Cerebellar nuclear complex (tissue), 1 donor: ENCODE measurements around the gene PLA2G2D.

ENCODE experiments used
- DNase-seq, 2 experiments: peaks; one replicate each; lab custom pipeline; 2025; lab: John Stamatoyannopoulos, UW

The PLA2G2D gene, protein sequence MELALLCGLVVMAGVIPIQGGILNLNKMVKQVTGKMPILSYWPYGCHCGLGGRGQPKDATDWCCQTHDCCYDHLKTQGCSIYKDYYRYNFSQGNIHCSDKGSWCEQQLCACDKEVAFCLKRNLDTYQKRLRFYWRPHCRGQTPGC

DNA sequence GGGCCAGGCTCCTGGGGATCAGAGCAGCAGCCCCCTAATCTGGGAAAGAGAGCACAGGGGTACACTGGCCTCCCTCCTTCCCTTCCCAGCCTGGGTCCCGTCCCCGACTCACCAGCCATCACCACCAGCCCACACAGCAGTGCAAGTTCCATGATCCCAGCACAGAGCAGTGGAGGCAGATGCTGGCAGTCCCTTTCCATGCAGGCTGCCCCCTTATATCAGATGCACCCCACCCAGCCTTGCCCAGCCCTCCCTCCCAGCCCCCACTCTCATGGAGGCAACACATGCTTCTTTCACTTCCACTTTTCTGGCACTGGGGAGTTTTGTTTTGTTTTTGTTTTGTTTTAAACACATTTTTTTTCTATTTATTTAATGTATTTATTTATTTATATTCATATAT, at the start of gene PLA2G2D:
Gene PLA2G2D, minus strand, starts transcription at position 190 of the 400 bp plus-strand sequence. Its CDS starts 38 bp downstream, at position 152.
- no peak for DNase-seq

DNA sequence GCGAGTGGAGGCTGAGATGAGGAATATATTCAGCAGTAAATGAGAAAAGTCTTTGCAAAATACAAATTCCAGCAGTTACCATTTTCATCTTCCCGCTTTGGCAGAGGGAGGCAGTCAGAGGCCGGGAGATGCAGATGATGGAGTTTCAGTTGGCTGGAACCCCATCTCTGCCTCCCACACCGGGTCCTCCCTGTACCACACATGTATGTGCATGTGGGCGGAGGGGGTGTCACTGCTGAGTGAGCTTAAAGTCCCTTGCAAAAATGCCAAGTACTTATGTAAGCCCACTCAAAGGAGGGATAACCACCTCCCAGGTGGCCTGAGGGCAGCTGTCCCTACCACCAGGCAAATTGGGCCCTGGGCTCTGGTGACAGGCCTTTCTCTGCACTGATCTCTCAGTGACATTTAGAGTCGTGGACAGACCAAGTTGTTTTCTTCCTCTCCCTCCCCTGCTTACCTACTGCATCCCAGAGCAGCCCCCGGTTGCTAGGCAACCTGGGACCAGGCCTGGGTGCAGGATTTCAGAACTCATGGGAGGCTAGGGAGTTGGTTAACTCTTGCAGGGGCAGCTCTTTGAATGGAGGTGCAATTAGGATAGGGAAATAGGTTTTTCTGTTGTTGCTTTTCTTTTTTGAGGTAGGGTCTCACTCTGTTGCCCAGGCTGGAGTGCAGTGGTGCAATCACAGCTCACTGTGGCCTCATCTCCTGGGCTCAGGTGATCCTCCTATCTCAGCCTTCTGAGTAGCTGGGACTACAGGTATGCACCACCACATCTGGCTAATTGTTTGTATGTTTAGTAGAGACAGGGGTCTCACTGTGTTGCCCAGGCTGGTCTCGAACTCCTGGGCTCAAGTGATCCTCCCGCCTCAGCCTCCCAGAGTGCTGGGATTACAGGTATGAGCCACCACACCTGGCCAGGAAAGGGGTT, 49.5 kb upstream of the PLA2G2D start:
- DNase-seq = no peak

DNA sequence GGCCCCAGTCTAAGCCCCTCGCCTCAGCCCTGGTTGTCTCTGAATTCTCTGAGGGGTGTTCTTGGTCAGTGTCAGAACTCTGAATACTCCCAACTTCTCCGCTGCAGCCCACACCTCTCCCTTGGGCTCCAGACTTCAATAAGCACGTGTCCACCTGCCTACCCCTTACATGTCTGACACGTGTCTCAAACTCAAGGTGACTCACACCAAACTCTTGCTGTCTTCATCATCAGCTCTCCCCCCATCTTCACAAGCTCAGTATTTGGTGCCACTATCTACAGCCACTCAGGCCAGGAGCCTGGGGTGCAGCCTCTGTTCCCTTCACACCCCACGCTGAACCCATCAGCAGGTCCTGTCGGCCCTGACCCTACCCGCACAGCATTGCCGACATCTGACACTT, 47.8 kb upstream of the PLA2G2D start:
- no peak for DNase-seq

DNA sequence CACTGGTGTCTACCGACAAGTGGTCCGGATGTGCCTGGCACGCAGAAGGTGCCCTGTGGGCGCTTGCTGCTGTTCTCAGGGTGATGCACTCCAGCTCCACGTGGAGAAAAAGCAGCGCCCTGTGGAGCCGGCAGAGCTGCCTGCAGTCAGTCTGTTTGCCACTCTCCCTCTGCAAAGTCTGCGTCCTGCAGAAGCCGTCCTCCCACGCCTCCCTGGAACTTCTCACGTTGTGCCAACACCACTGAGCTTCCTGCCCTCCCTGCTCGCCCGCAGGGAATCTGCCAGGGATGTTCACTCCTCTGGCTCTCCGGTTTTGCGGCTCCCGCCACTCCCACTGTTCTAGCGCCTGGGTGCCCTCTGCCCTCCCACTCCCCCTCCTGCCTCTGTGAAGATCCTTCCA, 46.7 kb upstream of the PLA2G2D start:
- no peak for DNase-seq

DNA sequence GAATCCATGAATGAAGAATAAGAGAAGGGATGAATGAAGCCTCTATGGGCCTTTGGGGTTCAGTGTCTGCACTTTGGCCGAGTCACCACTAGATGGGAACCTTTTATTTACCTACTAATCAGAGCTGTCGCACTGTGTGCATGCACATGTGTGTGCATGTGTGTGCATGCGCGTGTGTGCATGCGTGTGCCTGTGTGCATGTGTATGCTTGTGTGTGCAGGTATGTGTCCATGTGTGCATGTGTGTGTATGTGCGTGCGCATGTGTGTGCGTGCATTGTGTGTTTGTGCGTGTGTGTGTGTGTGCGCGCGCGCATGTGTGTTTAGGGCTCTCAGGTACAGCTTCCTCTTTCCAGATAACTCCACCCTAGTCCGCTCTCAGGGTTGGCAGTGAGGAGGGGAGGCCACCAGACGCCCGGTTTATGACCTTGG, 46.2 kb upstream of the PLA2G2D start:
- DNase-seq = no peak

DNA sequence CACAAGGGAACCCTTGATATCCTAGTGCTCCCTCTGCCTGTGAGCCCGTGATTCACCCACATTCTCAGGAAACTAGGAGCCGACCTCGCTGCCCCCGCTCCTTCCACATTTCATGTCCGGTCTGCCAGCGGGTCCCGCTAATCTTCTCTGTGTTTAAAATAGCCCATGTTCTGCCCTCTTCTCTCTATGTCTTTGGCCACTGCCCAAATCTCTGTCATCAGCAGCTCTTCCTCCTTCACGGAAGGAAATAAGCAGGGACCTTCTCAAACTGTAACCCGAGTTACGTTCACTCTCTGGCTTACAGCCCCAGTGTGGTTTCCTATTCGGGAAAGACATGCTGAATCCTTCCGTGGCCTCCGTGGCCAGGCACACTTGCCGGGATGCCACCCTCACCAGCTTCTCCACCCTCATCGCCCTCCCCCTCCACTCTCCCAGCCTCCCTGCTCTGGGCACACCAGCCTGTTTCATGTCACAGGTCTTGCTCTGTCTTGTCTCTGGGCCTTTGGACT, 45.4 kb upstream of the PLA2G2D start:
- no peak for DNase-seq

DNA sequence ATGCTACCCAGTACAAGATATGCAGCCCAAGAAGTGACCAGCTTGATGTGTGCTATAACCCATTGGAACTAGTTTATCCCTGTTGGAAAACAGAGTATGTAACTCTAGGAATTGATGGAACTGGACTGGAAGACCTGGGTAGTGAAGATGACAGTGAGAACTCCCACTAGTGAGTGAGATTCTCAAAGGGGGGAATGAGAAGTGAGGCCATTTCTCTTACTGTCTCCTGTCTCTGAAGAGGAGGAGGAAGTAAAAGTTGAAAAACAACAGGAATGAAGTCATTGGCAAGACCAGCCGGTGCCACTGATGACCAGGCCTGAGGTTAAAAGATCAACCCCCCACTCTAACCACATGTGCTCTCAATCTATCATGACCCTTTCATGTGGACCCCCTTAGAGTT, 40.7 kb upstream of the PLA2G2D start:
- no peak for DNase-seq

DNA sequence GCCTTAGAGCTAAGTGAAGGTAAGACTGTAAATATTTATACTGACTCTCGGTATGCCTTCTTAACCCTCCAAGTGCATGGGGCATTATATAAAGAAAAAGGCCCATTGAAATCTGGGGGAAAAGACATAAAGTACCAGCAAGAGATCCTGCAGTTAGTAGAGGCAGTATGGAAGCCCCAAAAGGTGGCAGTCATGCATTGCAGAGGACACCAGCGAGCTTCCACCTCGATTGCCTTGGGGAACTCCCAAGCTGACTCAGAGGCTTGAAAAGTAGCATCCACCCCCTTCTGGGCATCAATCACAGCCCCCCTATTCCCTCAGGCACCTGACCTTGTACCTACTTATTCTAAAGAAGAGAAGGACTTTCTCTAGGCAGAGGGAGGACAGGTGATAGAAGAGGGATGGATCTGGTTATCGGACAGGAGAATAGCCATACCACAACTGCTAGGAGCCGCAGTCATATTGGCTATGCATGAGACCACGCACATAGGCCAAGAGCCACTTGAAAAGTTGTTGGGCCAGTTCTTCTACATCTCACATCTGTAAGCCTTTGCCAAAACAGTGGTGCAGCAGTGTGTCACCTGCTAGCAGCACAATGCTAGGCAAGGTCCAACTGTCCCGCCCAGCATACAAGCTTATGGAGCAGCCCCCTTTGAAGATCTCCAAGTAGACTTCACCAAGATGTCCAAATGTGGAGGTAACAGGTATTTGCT, 39.2 kb upstream of the PLA2G2D start:
- DNase-seq = no peak

DNA sequence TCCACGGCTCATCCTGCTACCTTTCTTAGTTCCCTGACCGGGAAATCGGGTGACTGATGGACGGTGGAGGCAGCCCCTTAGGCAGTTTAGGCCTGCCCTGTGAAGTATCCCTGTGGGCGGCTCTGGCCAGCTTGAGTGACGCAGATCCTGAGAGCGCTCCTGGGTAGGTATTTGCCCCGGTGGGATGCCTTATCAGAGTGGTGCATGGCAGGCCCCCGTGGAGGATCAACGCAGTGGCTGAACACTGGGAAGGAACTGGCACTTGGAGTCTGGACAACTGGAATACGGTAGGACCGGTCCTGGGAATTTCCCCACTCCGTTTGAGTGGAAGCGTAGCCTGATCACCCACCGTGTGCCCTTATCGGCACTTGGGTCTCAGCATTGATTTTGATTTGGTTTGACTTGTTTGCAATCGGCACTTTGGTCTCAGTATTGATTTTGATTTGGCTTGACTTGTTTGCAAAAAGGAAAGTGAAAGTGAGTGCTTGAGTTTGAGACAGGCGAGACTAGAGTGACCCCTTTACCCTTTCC, 35.0 kb upstream of the PLA2G2D start:
- no peak for DNase-seq

DNA sequence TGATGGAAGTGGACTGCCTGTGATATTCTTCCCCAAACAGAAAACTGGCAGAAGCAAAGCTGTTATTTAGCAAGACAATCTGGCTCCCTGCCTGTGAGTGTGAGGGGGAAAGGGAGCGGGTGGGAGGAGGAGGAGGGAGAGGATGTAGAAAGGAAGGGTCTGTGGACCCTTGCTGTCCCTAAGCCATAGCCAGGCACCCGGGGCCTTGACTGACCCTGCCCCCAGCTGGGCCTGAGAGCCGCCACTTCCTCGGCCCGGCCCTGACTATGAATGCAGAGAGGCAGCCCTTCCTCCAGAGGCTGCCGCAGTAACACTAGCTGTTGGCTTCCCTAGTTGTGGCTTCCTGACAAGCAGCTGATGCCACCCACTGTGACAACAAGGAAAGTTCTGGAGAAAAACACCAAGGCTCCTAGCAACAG, 33.7 kb upstream of the PLA2G2D start:
- DNase-seq = no peak

DNA sequence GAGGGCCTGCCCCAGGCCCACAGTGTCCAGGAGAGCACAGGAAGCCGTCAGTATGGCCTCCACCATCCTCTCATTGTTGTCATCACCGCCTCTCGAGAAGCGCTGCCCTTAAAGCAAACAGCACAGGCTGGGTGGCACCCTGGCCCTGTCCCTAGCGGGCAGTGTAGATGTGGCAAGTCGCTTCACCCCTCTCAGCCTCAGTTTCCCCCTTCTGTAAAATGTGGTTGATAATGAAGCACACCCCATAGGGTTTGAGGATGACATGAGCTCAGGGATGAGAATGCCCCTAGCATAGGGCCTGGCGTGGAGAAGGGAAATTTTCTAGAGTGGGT, 33.2 kb upstream of the PLA2G2D start:
- DNase-seq = no peak

DNA sequence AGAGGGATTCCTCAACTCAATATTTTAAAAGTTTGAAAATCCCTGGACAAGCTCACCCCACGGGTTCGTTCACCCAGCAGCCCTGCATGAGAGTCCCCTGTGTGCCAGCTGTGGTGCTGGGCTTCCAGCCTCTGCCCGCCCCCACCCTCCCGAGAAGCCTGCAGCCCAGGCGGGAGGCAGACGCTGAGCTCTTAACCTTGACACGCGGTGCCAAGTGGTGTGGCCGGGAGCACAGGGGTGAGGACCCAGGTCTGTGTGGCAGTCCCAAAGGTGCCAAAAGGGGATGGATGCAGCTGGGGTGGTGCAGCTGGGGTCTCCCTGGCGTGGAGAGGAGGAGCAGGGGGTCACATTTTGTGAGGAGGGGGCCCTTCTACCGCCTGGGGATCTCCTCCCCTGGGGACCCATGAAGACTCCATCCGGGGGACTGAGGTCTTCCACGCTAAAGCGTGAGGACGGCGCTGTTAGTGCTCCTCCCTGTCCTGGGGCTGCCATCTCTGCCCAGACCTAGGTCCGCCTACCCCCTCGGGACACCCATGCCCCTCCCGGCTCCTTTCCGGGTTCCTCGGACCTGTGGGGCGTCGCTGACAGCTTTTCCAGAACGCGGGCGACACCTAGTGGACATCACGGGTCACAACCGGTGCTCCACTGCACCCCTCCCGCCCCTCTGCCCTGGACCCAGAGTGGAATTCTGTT, 32.7 kb upstream of the PLA2G2D start:
- DNase-seq = no peak

DNA sequence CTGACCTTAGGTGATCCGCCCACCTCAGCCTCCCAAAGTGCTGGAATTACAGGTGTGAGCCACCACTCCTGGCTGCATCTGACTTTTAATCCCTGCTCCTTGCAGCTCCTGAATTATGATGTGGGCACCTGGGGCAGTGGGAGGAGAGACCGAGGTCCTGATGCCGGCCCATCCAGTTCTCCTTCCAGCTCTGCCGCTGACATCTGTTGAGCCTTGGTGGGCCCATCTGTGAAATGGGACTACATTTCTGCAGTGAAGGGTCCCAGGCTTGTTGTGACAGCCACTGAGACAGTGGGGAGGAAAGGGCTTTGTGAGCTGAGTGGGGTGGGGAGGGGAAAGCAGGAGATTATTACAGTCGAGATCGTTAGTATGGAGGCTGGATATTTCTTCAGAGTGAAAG, 31.6 kb upstream of the PLA2G2D start:
- no peak for DNase-seq

DNA sequence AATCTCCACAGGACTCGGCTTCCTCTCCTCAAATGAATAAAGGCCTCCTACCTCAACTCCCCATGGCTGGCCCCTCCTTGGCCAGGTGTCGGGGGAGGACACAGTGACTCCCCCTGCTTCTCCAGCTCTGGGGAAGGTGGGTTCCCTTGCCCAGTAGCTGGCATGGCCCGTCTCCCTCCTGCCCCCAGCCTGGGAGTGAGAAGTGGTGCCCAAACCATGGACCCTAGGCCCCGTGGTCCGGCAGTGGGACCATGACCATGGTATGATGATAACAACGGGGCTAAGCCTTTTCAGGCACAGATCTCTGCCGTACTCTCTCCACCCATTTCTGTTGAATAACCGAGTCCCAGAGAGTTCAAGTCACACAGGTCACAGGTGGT, 31.0 kb upstream of the PLA2G2D start:
- no peak for DNase-seq

DNA sequence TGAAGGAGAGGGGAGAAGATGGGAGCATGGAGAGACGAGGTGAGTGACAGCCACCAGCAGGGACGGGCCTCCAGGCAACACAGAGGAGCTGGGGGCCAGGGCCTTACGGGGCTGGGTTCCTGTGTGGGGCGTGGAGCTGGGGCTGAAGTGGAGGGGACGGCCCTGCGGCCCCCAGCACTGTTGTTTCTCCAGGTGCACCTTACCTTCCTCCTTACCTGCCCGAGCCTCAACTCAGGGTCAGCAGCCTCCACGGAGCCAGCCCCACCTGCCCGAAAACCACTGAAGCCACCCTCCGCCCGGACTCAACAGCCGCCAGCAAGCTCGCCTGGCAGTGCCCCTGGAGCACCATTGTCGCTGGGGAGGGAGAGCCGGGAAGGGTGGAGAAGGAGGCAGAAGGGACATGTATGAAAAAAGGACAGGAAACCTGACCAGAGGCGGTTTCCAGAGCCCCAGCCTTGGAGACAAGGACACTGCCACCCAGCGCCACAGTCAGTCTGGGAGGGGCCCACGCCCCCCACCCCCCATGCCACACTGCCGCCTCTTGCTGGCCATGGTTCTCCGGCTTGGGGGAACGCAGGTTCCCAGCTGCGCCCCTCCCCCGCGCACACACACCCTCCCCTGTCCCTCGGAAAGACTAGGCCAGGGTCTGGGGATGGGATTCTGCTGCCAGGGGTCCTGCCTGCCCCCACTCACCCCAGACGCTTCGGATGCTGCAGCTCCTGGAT, 30.4 kb upstream of the PLA2G2D start:
- no peak for DNase-seq

DNA sequence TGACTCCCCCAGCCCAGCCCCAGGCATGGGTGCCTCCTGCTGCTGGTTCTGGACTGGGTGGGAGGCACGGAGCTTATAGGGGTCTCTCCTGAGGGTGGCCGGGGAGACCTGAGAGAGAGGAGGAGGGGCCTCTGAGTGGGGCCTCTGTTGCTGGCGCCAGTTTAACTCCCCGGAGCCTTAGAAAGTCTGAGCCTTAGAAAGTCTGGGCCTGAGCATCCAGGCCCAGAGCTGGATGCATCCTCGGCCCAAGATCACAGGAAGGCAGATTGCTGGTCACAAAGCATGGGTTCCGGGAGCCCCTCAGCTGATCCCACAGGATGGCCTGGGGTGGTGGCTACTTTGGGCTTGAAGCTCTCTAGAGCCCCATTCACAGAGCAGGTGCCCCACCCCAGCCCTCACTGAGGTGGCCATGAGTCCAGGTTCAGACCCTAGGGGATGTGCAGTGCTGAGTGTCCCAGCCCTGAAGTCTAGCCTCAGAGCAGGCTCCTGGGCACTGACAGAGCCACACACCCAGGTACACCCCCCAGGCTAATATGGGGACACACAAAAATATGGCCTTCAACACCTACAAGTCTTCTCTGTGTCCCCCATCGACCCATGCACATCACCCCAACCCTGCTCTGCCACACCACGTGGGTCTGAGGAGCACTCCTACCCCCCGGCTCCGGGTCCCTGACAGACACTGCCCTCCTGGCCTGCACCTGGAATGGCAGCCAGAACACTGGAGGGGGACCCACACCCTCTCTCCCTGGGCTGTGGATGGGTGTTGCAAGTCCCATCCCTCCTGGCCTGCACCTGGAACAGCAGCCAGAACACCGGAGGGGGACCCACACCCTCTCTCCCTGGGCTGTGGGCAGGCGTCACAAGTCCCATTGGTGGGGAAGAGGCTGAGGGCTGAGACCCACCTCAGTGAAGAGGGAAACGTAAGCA, 29.5 kb upstream of the PLA2G2D start:
- no peak for DNase-seq

DNA sequence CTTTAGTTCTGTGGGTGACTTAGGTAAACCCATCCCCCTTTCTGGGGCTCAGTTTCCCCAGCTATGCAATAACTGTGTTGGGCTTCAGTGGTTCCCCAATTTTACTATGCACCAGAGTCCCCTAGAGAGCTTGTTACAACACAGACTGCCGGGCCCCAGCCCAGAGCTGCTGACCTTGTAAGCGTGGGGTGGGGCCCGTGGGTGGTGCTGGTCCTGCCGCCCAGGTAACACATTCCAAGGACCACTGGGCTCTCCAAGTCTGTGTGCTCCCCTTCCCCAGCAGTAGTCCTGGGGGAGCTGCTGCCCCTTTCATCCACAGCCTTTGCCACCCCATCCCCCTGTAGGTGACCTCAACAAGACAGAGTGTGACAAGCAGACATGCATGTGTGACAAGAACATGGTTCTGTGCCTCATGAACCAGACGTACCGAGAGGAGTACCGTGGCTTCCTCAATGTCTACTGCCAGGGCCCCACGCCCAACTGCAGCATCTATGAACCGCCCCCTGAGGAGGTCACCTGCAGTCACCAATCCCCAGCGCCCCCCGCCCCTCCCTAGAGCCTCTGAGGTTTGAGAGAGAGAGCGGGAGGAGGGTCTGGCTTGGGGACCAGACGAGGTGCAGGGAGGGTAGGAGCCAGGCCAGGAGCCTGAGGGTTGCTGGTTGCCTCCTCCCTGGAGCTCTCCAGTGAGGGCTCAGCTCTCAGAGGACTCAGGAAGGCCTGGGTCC, 28.7 kb upstream of the PLA2G2D start:
- no peak for DNase-seq

DNA sequence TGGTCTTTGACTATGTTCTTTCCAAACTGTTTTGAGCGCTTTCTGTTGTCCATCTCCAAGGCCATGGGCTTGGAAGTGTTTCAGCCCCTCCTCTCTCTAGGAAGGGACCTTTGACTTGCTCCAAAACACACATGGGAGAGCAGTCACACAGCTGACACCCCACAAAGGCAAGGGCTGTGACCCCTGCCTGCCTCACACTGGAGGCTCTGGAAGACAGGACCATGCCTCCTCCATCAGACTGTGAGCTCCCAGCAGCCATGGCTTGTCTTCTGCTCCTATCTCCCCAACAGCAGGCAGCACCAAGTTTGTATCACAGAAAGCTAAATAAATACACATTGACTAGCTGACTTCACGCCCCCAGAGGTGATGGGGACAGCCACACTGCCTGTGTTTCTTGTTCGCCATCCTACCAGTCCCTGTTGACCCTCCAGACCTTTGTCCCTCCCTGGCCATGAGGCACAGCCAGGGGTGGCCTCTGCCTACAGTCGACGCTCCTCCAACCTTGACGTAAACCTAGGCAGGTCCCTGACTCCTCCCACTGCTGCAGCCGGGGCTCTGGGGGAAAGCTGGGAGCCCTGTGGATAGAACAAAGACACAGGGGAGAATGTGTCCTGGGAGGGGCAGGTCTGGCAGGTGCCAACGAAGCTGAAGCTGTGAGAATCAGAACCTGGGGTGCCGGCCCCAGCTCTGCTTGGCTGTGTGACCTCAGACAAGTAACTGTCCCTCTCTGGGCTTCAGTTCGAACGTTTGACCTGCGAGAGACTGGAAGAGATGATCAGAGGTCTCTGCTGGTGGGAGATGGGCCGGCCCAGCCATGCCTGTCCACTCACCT, 24.6 kb upstream of the PLA2G2D start:
- DNase-seq = no peak

DNA sequence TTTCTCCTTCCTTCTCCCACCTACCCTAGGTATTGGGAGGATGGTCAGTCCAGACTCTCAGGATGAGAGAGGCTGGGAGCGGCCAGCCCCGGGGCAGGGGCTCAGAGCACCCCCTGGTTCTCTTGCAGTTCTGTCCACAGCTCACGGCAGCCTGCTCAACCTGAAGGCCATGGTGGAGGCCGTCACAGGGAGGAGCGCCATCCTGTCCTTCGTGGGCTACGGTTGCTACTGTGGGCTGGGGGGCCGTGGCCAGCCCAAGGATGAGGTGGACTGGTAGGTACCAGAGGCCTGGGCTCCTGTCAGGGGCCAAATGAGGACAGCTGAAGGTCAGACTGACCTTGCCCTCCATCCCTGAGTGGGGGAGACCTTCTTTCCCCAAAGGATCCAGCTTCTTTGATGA, 24.0 kb upstream of the PLA2G2D start:
- no peak for DNase-seq
